ENCODE measurements around the gene PDE3B.
A peak's percentile ranks its signal among the peaks of the same experiment; 100 is the strongest.
"Not testable (repeated sequence)": the region's sequence is repeated elsewhere in the genome, so short reads cannot be mapped to it uniquely, and the experiment has no call there.

PDE3B gene

GRCh38 chr11:14687456-14687855, 43.9 kb downstream of the PDE3B start:
- no peak overlapping the region for H3K27ac ChIP-seq
- no peak for TF ChIP-seq CTCF (conservative IDR thresholded peaks at IDR 0.05)

GRCh38 chr11:14687943-14688627, 44.5 kb downstream of the PDE3B start:
- TF ChIP-seq CTCF (conservative IDR thresholded peaks at IDR 0.05) = no peak
- H3K27ac ChIP-seq = peak overlapping the region; percentile 8; the same call in 1 of the 2 replicates

GRCh38 chr11:14695656-14696055, 52.1 kb downstream of the PDE3B start:
- H3K27ac ChIP-seq = not testable (repeated sequence)

GRCh38 chr11:14698771-14699170, 55.2 kb downstream of the PDE3B start:
- no peak for TF ChIP-seq CTCF (conservative IDR thresholded peaks at IDR 0.05)

GRCh38 chr11:14700593-14700992, 57.0 kb downstream of the PDE3B start:
- no peak for TF ChIP-seq CTCF (conservative IDR thresholded peaks at IDR 0.05)
- H3K27ac ChIP-seq = no peak overlapping the region

More at GRCh38 chr11:14698771-14699170, 55.2 kb downstream of the PDE3B start:
- H3K27ac ChIP-seq = no peak overlapping the region

- no peak overlapping the region for H3K27ac ChIP-seq
- TF ChIP-seq CTCF (conservative IDR thresholded peaks at IDR 0.05) = no peak
Measured at GRCh38 chr11:14702760-14703159, 59.2 kb downstream of the PDE3B start.

- no peak overlapping the region for H3K27ac ChIP-seq
- no peak for TF ChIP-seq CTCF (conservative IDR thresholded peaks at IDR 0.05)
Measured at GRCh38 chr11:14703731-14704130, 60.1 kb downstream of the PDE3B start.

- no peak for TF ChIP-seq CTCF (conservative IDR thresholded peaks at IDR 0.05)
- H3K27ac ChIP-seq = no peak overlapping the region
Measured at GRCh38 chr11:14705067-14705466, 61.5 kb downstream of the PDE3B start.

Data from VCaP (cell line).